ENCODE results near the gene CDC37L1. TPM values are rescaled to one million over a fixed set of nuclear protein-coding genes. Genes with fewer than 3 reads are reported as not detected.

CDC37L1 gene
- total RNA-seq, 6 experiments from 2014 or later, result 11.0 to 16.5 (median 12.0) TPM

DNA sequence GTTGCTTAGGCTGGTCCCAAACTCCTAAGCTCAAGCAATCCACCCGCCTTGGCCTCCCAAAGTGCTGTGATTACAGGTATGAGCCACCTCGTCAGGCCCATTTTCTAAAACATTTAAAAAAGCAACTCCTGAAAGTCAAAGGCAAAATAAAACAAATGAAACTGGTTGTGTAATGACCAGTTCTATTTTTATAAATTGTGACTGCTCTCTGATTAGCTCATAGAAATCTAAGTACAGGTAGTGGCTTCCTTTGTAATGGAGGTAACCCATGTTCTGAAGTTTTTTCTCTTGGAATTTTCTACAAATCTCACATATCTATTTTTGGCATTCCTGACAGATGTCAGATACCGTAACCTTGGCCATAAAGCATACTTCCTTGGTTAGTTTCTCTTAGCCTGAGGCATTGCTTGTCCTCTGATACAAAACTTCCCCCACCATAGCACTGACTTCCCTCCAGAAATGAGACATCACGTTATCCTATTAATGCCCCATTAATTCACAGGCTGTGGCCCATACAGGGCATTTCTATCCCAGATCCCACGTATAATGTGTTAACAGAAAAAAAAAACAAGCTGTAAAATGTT lies 75.7 kb downstream of the CDC37L1 start:
- Mint-ChIP-seq H3K27me3 (ENCODE audit: insufficient read depth) (peaks cover 2% of the 10 kb centered on the region; the same call in 1 of the 2 replicates), H3K9me3 (no peaks in the 10 kb centered on the region), H3K27ac (no peak overlapping the region), H3K4me3 (no peak overlapping the region), H3K4me1 (ENCODE audit: low read depth) (peaks cover 17% of the 10 kb centered on the region), H3K36me3 (ENCODE audit: low read depth) (no peaks in the 10 kb centered on the region)
- no peak for DNase-seq
- TF ChIP-seq, protein P1, sequence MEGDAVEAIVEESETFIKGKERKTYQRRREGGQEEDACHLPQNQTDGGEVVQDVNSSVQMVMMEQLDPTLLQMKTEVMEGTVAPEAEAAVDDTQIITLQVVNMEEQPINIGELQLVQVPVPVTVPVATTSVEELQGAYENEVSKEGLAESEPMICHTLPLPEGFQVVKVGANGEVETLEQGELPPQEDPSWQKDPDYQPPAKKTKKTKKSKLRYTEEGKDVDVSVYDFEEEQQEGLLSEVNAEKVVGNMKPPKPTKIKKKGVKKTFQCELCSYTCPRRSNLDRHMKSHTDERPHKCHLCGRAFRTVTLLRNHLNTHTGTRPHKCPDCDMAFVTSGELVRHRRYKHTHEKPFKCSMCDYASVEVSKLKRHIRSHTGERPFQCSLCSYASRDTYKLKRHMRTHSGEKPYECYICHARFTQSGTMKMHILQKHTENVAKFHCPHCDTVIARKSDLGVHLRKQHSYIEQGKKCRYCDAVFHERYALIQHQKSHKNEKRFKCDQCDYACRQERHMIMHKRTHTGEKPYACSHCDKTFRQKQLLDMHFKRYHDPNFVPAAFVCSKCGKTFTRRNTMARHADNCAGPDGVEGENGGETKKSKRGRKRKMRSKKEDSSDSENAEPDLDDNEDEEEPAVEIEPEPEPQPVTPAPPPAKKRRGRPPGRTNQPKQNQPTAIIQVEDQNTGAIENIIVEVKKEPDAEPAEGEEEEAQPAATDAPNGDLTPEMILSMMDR (IDR thresholded peaks at IDR 0.05), result no peak

- Mint-ChIP-seq H3K27ac (no peak overlapping the region), H3K4me1 (ENCODE audit: low read depth) (peaks cover 11% of the 10 kb centered on the region), H3K4me3 (no peak overlapping the region), H3K36me3 (ENCODE audit: low read depth) (no peaks in the 10 kb centered on the region), H3K9me3 (no peaks in the 10 kb centered on the region), H3K27me3 (ENCODE audit: insufficient read depth) (peaks cover 2% of the 10 kb centered on the region; the same call in 1 of the 2 replicates)
- no peak for DNase-seq
- TF ChIP-seq, protein P1 (IDR thresholded peaks at IDR 0.05), result no peak
Measured at GRCh38 chr9:4756420-4756819, 77.1 kb downstream of the CDC37L1 start.

Other genes with a start within 250 kb of the CDC37L1 start
- 1 to 10 TPM in 2 of 6 experiments, under 1 TPM in 4; 0.43 to 1.4 (median 0.79) TPM for gene SLC1A1, start 189.1 kb upstream of the CDC37L1 start, total RNA-seq (2021; fragmentation: NEBNext Ultra II Directional; extraction: Animal tissue kit (Norgen Biotek cat#: 25700))
- 1 to 10 TPM; 5.0 to 6.8 (median 5.9) TPM for gene PLPP6, start 17.3 kb upstream of the CDC37L1 start, total RNA-seq (2021; fragmentation: NEBNext Ultra II Directional; extraction: Animal tissue kit (Norgen Biotek cat#: 25700))
- under 1 TPM in 4 of 6 experiments, not detected in 2; 0.27 to 0.73 (median 0.54) TPM for gene SPATA6L, start 13.1 kb upstream of the CDC37L1 start, total RNA-seq (2021; fragmentation: NEBNext Ultra II Directional; extraction: Animal tissue kit (Norgen Biotek cat#: 25700))
- 10 to 100 TPM; 42.2 to 46.0 (median 43.5) TPM for gene AK3, start 61.6 kb downstream of the CDC37L1 start, total RNA-seq (2021; fragmentation: NEBNext Ultra II Directional; extraction: Animal tissue kit (Norgen Biotek cat#: 25700))
- 1 to 10 TPM; 7.4 to 9.8 (median 8.1) TPM for gene RCL1, start 113.4 kb downstream of the CDC37L1 start, total RNA-seq (2021; fragmentation: NEBNext Ultra II Directional; extraction: Animal tissue kit (Norgen Biotek cat#: 25700))